PC-3 (cell line): ENCODE results near the gene THADA.

Experiments
- EZH2 ChIP-seq: fragments of 300-600 bp; sonication (generic); IDR thresholded peaks from one replicate; pipeline ENCODE4 v1.6.1; 2017; ENCODE audit warnings: antibody characterized with exemption, mild to moderate bottlenecking, low read length; ENCODE audit not compliant: unreplicated experiment
- TF ChIP-seq, protein P1 (sequence below): fragments of 300-600 bp; sonication (generic); conservative IDR thresholded peaks from 2 replicates; pipeline ENCODE4 v1.5.1; 2017; ENCODE audit warnings: antibody characterized with exemption, low read depth, mild to moderate bottlenecking, low read length

DNA sequence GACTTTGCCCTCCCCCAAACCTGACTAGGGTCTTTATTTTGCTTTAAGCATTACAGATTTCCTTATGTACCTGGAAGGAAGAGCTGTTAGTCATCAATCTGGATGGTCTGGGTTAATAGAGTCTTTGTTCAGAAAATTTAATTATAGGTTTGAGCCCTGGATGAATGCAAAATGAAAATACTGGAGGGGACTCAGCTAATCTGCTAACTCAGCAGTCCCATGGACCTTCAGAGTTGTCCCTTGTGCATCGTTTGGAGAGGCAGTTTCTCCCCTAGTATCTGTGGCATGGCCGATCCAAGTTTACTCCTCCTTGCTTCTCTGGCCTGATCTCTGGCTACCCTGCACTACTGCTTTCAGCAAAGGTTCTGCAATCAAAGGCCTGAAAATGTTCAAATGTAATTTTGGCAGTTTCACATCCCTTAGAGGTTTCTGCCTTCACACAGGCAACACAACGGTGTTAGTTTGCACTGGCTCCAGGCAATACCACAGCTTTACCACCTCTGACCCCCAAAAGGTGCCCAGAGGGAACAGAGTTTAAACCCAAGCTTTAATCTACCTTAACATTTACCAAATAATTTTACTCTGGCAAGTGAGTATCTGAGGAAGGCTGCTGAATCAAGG, 134.3 kb downstream of the THADA start:
- TF ChIP-seq, protein P1, sequence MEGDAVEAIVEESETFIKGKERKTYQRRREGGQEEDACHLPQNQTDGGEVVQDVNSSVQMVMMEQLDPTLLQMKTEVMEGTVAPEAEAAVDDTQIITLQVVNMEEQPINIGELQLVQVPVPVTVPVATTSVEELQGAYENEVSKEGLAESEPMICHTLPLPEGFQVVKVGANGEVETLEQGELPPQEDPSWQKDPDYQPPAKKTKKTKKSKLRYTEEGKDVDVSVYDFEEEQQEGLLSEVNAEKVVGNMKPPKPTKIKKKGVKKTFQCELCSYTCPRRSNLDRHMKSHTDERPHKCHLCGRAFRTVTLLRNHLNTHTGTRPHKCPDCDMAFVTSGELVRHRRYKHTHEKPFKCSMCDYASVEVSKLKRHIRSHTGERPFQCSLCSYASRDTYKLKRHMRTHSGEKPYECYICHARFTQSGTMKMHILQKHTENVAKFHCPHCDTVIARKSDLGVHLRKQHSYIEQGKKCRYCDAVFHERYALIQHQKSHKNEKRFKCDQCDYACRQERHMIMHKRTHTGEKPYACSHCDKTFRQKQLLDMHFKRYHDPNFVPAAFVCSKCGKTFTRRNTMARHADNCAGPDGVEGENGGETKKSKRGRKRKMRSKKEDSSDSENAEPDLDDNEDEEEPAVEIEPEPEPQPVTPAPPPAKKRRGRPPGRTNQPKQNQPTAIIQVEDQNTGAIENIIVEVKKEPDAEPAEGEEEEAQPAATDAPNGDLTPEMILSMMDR: no peak
- TF ChIP-seq EZH2: no peak
